Measurements from ENCODE around the gene BMAL1. TPM values are rescaled to one million over a fixed set of nuclear protein-coding genes. Genes with fewer than 3 reads are reported as not detected.

Gene BMAL1
- total RNA-seq, 4 donors from 2014 or later, result 57.8 to 143 (median 80.8) TPM

DNA sequence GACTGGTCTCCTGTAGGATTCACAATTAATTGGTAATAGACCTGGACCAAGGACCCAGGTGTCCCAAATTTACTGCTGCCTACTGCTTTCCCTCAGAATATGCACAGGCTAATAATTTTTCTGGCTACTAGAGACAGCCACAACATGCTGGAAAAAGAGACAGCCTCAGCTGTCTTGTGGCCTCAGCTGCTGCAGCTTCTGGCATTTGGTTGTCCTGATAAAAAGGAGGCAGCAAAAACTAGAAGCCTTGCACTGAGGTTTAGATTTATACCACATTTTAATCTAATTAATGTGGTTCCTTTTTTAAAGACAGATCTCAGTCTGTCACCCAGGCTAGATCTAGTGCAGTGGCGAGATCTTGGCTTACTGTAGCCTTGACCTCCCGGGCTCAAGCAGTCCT lies 95.6 kb downstream of the BMAL1 start:
- no peak for TF ChIP-seq POLR2AphosphoS5 (IDR thresholded peaks at IDR 0.05)
- WGBS, result 67% methylated on average over 2 of the region's 2 CpGs
- H3K27me3 ChIP-seq, result no peaks in the 10 kb centered on the region
- H3K36me3 ChIP-seq, result peaks cover 98% of the 10 kb centered on the region
- no peaks in the 10 kb centered on the region for H3K4me1 ChIP-seq
- H3K9me3 ChIP-seq, result no peaks in the 10 kb centered on the region
- H3K4me3 ChIP-seq, result no peak overlapping the region
- DNase-seq (ENCODE audit: low spot score in 2 of 2), result no peak
- H3K27ac ChIP-seq, result no peak overlapping the region

- H3K27ac ChIP-seq, result no peak overlapping the region
- H3K9me3 ChIP-seq, result no peaks in the 10 kb centered on the region
- no peaks in the 10 kb centered on the region for H3K4me1 ChIP-seq
- TF ChIP-seq CTCF (IDR thresholded peaks at IDR 0.05) (no peak), POLR2AphosphoS5 (IDR thresholded peaks at IDR 0.05) (no peak), EP300 (IDR thresholded peaks at IDR 0.05) (no peak), POLR2A (IDR thresholded peaks at IDR 0.05) (no peak)
- DNase-seq (ENCODE audit: low spot score in 2 of 2), result no peak
- peaks cover 99% of the 10 kb centered on the region for H3K36me3 ChIP-seq
- no peaks in the 10 kb centered on the region for H3K27me3 ChIP-seq
- H3K4me3 ChIP-seq, result no peak overlapping the region
Measured at GRCh38 chr11:13375798-13376197, 98.2 kb downstream of the BMAL1 start.

- Histone ChIP-seq H3K9me3 (no peaks in the 10 kb centered on the region), H3K27ac (no peak overlapping the region), H3K4me1 (no peaks in the 10 kb centered on the region), H3K4me3 (no peak overlapping the region), H3K36me3 (peaks cover 99% of the 10 kb centered on the region), H3K27me3 (no peaks in the 10 kb centered on the region)
- TF ChIP-seq POLR2A (IDR thresholded peaks at IDR 0.05), result no peak
- no peak for TF ChIP-seq CTCF (IDR thresholded peaks at IDR 0.05)
- no peak for TF ChIP-seq POLR2AphosphoS5 (IDR thresholded peaks at IDR 0.05)
- TF ChIP-seq EP300 (IDR thresholded peaks at IDR 0.05), result no peak
- WGBS, result 71% methylated on average over 1 of the region's 5 CpGs
- no peak for DNase-seq (ENCODE audit: low spot score in 2 of 2)
Measured at GRCh38 chr11:13376402-13376801, 98.8 kb downstream of the BMAL1 start.

GRCh38 chr11:13376838-13377237 lies 99.2 kb downstream of the BMAL1 start:
- Histone ChIP-seq H3K4me3 (no peak overlapping the region), H3K27ac (no peak overlapping the region), H3K36me3 (peaks cover 99% of the 10 kb centered on the region), H3K4me1 (no peaks in the 10 kb centered on the region), H3K27me3 (no peaks in the 10 kb centered on the region), H3K9me3 (no peaks in the 10 kb centered on the region)
- TF ChIP-seq POLR2A (IDR thresholded peaks at IDR 0.05) (no peak), EP300 (IDR thresholded peaks at IDR 0.05) (no peak), POLR2AphosphoS5 (IDR thresholded peaks at IDR 0.05) (no peak), CTCF (IDR thresholded peaks at IDR 0.05) (no peak)
- no peak for DNase-seq (ENCODE audit: low spot score in 2 of 2)
- 90% methylated on average over 8 of the region's 8 CpGs for WGBS

DNA sequence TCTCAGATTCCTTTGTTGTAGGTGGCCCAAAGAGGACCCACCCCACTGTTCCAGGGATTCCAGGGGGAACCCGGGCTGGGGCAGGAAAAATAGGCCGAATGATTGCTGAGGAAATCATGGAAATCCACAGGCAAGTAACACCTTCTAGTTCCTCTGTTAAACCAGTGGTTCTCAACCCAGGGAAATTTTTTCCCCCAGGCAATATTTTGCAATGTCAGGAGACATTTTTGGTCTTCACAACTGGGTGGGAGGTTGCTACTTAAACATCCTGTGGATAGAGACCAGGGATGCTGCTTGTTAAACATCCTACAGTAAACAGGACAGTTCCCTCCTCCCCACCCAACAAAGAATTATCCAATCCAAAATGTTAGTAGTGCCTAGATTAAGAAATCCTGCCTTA lies 100.7 kb downstream of the BMAL1 start:
- no peak for DNase-seq (ENCODE audit: low spot score in 2 of 2)
- no peak overlapping the region for H3K4me3 ChIP-seq
- TF ChIP-seq EP300 (IDR thresholded peaks at IDR 0.05) (no peak), POLR2A (IDR thresholded peaks at IDR 0.05) (no peak), CTCF (IDR thresholded peaks at IDR 0.05) (no peak), POLR2AphosphoS5 (IDR thresholded peaks at IDR 0.05) (no peak)
- 81% methylated on average over 2 of the region's 2 CpGs for WGBS
- H3K4me1 ChIP-seq, result no peaks in the 10 kb centered on the region
- H3K36me3 ChIP-seq, result peaks cover 97% of the 10 kb centered on the region
- H3K9me3 ChIP-seq, result no peaks in the 10 kb centered on the region
- no peak overlapping the region for H3K27ac ChIP-seq
- H3K27me3 ChIP-seq, result no peaks in the 10 kb centered on the region

- Histone ChIP-seq H3K9me3 (no peaks in the 10 kb centered on the region), H3K4me1 (no peaks in the 10 kb centered on the region), H3K4me3 (no peak overlapping the region), H3K27me3 (no peaks in the 10 kb centered on the region), H3K27ac (no peak overlapping the region), H3K36me3 (peaks cover 73% of the 10 kb centered on the region)
- DNase-seq (ENCODE audit: low spot score in 2 of 2), result no peak
- 92% methylated on average over 2 of the region's 2 CpGs for WGBS
- no peak for TF ChIP-seq POLR2AphosphoS5 (IDR thresholded peaks at IDR 0.05)
- no peak for TF ChIP-seq CTCF (IDR thresholded peaks at IDR 0.05)
- no peak for TF ChIP-seq EP300 (IDR thresholded peaks at IDR 0.05)
- TF ChIP-seq POLR2A (IDR thresholded peaks at IDR 0.05), result no peak
Measured at GRCh38 chr11:13380731-13381130, 103.1 kb downstream of the BMAL1 start.

All from suprapubic skin (tissue), 4 donors.